ENCODE results near the gene RAB11FIP3.

The RAB11FIP3 gene

DNA sequence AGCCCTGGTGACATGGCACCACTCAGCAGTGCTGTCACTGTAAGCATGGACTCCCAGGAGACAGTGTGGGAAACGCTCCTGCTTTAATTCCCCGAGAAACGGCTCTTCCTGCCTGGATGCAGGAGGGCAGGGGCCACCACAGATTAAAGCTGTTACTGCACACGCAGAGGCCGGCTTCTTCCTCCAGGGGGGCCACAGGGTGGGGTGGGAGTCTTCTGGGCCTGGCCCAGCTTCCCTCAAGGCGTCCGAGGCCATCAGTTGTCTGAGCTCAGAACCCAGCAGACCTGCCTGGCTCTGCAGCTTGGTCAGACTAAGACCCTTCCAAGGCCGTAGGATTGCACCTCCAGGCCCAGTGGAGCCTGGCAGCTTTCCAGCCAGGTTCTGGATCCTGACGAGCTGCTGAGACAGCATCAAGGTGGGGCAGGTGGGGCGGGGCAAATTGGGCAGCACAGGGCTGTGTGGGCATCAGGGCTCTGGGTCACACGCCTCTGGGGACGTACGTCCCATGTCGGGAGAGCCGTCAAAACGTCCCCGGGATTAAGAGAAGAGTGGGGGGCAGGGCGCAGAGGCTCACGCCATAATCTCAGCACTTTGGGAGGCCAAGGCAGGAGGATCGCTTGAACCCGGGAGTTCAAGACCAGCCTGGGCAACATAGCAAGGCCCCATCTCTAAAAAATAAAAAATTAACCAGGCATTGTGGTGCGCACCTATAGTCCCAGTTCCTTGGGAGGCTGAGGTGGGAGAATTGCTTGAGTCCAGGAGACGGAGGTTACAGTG, 97.1 kb downstream of the RAB11FIP3 start:
- Histone ChIP-seq H3K79me2 (ENCODE audit: control insufficient read depth, low read length) (peaks cover 33% of the 10 kb centered on the region), H3K9me3 (ENCODE audit: control insufficient read depth, insufficient read depth, low read length) (no peaks in the 10 kb centered on the region), H3K36me3 (ENCODE audit: control insufficient read depth, low read length) (peaks cover 12% of the 10 kb centered on the region), H4K20me1 (ENCODE audit: control insufficient read depth, insufficient read depth, low read depth, low read length) (no peaks in the 10 kb centered on the region; the same call in 1 of the 2 replicates), H3K4me2 (ENCODE audit: low read length) (no peak overlapping the region), H3K4me1 (ENCODE audit: control insufficient read depth, low read length) (peaks cover 25% of the 10 kb centered on the region), H3K9me2 (replicated peaks; ENCODE audit: control insufficient read depth, low read length) (no peaks in the 10 kb centered on the region), H3K4me3 (ENCODE audit: low read length) (no peak overlapping the region), H3F3A (ENCODE audit: control insufficient read depth, insufficient read depth) (peaks cover 5% of the 10 kb centered on the region), H3K27me3 (ENCODE audit: control insufficient read depth, low read length) (no peaks in the 10 kb centered on the region), H3K27ac (ENCODE audit: low read depth, low read length) (no peak overlapping the region)
- TF ChIP-seq EZH2phosphoT487 (IDR thresholded peaks at IDR 0.05; ENCODE audit: borderline replicate concordance, low read length), result no peak
- TF ChIP-seq, protein P1, sequence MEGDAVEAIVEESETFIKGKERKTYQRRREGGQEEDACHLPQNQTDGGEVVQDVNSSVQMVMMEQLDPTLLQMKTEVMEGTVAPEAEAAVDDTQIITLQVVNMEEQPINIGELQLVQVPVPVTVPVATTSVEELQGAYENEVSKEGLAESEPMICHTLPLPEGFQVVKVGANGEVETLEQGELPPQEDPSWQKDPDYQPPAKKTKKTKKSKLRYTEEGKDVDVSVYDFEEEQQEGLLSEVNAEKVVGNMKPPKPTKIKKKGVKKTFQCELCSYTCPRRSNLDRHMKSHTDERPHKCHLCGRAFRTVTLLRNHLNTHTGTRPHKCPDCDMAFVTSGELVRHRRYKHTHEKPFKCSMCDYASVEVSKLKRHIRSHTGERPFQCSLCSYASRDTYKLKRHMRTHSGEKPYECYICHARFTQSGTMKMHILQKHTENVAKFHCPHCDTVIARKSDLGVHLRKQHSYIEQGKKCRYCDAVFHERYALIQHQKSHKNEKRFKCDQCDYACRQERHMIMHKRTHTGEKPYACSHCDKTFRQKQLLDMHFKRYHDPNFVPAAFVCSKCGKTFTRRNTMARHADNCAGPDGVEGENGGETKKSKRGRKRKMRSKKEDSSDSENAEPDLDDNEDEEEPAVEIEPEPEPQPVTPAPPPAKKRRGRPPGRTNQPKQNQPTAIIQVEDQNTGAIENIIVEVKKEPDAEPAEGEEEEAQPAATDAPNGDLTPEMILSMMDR (IDR thresholded peaks at IDR 0.05; ENCODE audit: low read depth, low read length, poor library complexity, severe bottlenecking), result no peak

DNA sequence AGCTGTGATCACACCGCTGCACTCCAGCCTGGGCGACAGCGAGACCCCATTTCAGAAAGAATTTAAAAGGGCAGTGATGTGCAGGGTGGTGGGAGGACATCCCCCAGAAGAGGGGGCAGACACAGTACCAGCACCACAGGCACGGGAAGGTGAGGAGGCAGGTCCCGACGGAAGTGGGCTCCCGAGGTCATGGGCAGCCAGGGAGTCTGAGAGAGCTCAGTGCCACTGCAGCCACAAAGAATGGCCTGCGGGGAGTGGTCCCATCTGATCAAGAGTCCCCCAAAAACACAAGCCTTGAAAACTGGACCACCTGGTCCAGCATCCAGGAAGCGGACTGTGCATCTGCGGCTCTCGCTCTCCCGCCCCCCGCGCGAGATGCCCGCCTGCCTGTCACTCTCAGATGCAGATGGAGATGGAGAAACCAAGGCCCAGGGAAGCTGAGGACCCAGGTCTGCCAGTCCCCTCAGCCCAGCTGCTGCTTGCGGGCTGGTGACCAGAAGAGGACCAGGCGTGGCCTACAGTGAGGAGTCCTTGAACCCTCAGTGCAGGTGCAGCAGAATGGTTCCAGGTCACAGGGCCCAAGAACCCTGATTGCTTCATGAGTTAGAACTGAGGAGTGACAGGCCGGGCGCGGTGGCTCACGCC, 97.8 kb downstream of the RAB11FIP3 start:
- H4K20me1 ChIP-seq (ENCODE audit: control insufficient read depth, insufficient read depth, low read depth, low read length), result no peaks in the 10 kb centered on the region; the same call in 1 of the 2 replicates
- no peaks in the 10 kb centered on the region for H3K9me2 ChIP-seq (replicated peaks; ENCODE audit: control insufficient read depth, low read length)
- H3K4me3 ChIP-seq (ENCODE audit: low read length), result no peak overlapping the region
- no peaks in the 10 kb centered on the region for H3K9me3 ChIP-seq (ENCODE audit: control insufficient read depth, insufficient read depth, low read length)
- H3K4me1 ChIP-seq (ENCODE audit: control insufficient read depth, low read length), result peaks cover 25% of the 10 kb centered on the region
- no peak for TF ChIP-seq EZH2phosphoT487 (IDR thresholded peaks at IDR 0.05; ENCODE audit: borderline replicate concordance, low read length)
- TF ChIP-seq, protein P1 (IDR thresholded peaks at IDR 0.05; ENCODE audit: low read depth, low read length, poor library complexity, severe bottlenecking), result no peak
- no peaks in the 10 kb centered on the region for H3K27me3 ChIP-seq (ENCODE audit: control insufficient read depth, low read length)
- no peak overlapping the region for H3K27ac ChIP-seq (ENCODE audit: low read depth, low read length)
- H3K4me2 ChIP-seq (ENCODE audit: low read length), result no peak overlapping the region
- H3K79me2 ChIP-seq (ENCODE audit: control insufficient read depth, low read length), result peaks cover 35% of the 10 kb centered on the region
- H3F3A ChIP-seq (ENCODE audit: control insufficient read depth, insufficient read depth), result peaks cover 5% of the 10 kb centered on the region
- H3K36me3 ChIP-seq (ENCODE audit: control insufficient read depth, low read length), result peaks cover 14% of the 10 kb centered on the region

DNA sequence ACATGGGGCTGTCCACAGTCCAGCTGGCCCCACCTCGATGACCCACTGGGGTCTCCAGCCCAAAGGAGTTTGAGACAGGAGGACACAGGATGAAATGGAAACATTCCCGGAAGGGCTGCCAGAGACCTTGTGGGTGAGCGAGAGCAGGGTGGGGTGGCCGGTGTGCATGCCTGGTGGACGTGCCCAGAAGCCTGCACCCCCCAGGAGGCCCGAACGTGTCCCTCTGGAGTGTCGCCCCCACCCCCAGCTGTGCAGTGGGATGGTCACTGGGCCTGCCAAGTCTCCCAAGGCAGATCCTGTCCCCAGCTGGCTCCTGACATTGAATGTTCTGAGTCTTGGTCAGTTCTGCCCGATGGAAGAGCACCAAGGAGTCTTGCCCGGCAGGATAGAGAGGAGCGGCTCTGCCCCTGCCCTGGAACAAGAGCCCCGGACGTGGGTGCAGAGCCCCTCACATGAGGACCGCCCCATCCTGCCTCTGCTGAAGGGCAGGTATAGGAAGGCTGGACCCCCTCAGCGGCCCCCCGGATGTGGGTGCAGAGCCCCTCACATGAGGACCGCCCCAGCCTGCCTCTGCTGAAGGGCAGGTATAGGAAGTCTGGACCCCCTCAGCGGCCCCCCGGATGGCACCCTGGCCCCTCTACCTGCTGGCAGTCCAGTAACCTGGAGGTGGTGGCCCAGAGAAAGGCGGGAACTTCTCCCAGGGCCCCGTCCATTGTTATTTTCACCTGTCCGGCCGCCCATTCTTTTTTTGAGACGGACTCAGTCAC, 99.0 kb downstream of the RAB11FIP3 start:
- peaks cover 22% of the 10 kb centered on the region for H3K36me3 ChIP-seq (ENCODE audit: control insufficient read depth, low read length)
- no peak overlapping the region for H3K27ac ChIP-seq (ENCODE audit: low read depth, low read length)
- H3K4me3 ChIP-seq (ENCODE audit: low read length), result no peak overlapping the region; the same call in 1 of the 2 replicates
- H3K9me2 ChIP-seq (replicated peaks; ENCODE audit: control insufficient read depth, low read length), result no peaks in the 10 kb centered on the region
- H3K27me3 ChIP-seq (ENCODE audit: control insufficient read depth, low read length), result no peaks in the 10 kb centered on the region
- H3K79me2 ChIP-seq (ENCODE audit: control insufficient read depth, low read length), result peaks cover 48% of the 10 kb centered on the region
- no peaks in the 10 kb centered on the region for H3K9me3 ChIP-seq (ENCODE audit: control insufficient read depth, insufficient read depth, low read length)
- peaks cover 33% of the 10 kb centered on the region for H3K4me1 ChIP-seq (ENCODE audit: control insufficient read depth, low read length)
- peaks cover 3% of the 10 kb centered on the region for H4K20me1 ChIP-seq (ENCODE audit: control insufficient read depth, insufficient read depth, low read depth, low read length)
- H3F3A ChIP-seq (ENCODE audit: control insufficient read depth, insufficient read depth), result peaks cover 5% of the 10 kb centered on the region
- TF ChIP-seq, protein P1 (IDR thresholded peaks at IDR 0.05; ENCODE audit: low read depth, low read length, poor library complexity, severe bottlenecking), result no peak
- TF ChIP-seq EZH2phosphoT487 (IDR thresholded peaks at IDR 0.05; ENCODE audit: borderline replicate concordance, low read length), result no peak
- H3K4me2 ChIP-seq (ENCODE audit: low read length), result no peak overlapping the region; the same call in 1 of the 2 replicates
